Kidney capillary endothelial cell (primary cell): ENCODE results near the gene RBM39.
"Not testable (repeated sequence)": the region's sequence is repeated elsewhere in the genome, so short reads cannot be mapped to it uniquely, and the experiment has no call there.

Experiments
- DNase-seq: peaks from one replicate; pipeline ENCODE4 v3.0.0-alpha.2; 2018; ENCODE audit warnings: low spot score

The RBM39 gene

GRCh38 chr20:35756404-35756803, 14.3 kb upstream of the RBM39 start:
- DNase-seq, result no peak

GRCh38 chr20:35750611-35751010, 8.6 kb upstream of the RBM39 start:
- DNase-seq, result no peak

DNA sequence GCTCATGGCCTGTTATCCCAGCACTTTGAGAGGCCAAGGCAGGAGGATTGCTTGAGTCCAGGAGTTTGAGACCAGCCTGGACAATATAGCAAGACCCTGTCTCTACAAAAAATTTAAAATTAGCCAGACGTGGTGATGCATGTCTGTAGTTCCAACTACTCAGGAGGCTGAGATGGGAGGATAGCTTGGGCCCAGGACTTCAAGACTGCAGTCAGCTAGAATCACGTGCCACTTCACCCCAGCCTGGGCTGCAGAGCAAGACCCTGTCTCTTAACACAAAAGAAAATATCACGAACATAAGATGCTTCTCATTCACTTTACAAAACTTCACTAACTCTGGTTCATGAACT, 2.4 kb upstream of the RBM39 start:
- DNase-seq, result not testable (repeated sequence)

DNA sequence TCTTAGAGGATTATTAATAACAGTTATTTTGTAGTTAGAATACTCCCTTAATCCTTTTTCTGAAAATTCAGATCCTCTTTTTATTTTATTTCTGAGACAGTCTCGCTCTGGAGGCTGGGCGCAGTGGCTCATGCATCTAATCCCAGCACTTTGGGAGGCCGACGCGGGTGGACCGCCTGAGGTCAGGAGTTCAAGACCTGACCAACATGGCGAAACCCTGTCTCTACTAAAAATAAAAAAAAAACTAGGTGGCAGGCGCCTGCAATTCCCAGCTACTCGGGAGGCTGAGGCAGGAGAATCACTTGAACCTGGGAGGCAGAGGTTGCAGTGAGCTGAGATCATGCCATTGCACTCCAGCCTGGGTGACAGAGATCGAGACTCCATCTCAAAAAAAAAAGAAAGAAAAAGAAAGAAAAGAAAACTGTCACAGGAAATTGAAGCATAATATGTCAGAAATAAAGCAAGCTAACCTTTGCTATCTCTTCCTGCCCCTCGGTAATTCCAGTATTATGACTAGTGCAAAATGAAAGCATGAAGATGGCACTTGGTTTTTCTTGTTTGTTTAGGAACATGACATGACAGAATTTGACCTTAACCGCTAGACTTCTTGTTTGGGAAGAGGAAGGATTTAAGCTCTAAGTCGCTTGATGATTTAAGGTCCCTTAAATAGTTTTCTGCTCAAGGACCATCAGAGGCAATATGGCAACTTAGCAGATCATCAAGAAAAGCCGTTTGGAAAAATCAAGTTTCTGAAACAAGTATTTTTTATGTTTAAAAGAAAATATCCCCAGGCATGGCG, 1.8 kb upstream of the RBM39 start:
- no peak for DNase-seq

DNA sequence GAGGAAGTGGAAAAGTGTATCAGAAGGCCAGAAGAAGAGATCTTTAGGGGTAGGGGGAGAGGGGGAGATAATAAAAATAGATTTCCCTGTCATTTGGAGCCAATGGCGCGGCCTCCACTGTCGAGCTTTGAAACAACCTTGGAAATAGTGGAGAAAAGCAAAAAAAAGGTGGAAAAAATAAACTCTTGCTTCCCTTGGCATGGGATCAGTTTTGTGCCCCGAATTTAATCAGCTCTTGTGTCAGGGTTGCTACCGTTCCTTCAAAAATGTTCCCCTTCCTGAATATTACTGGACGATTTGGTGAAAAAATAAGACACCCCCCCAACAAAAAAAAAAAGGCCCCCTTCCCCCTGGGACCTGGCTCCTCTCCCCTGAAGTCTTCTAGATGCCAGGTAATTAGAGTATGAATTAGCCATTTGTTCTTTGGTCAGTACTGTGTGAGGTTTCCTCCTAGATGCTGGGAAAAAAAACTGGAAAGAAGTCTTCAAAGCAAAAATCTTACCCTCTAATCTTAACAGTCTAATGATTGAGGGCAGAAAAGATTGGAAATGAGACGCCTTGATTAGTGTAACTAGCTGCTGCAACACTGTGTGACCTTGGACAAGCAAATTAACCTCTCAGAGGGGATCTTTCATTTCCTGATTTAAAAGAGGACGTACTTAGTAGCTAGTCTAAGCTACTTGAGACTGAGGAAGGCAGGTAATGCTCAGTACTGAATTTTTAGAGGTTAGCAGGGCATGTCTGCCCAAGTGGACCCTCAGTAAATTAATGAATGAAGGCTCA, 872 bp upstream of the RBM39 start:
- peak; percentile 34 for DNase-seq

GRCh38 chr20:35739294-35740163, 2.5 kb downstream of the RBM39 start:
- DNase-seq, result peak; percentile 52

- no peak for DNase-seq
Observed at GRCh38 chr20:35738410-35739179, 3.5 kb downstream of the RBM39 start.

- DNase-seq, result no peak
Observed at GRCh38 chr20:35737865-35738333, 4.2 kb downstream of the RBM39 start.

GRCh38 chr20:35735826-35736470, 6.1 kb downstream of the RBM39 start:
- no peak for DNase-seq

GRCh38 chr20:35734777-35735649, 7.0 kb downstream of the RBM39 start:
- DNase-seq, result no peak

- no peak for DNase-seq
Observed at GRCh38 chr20:35734374-35734773, 7.7 kb downstream of the RBM39 start.

- no peak for DNase-seq
Observed at GRCh38 chr20:35732644-35732982, 9.4 kb downstream of the RBM39 start.

DNA sequence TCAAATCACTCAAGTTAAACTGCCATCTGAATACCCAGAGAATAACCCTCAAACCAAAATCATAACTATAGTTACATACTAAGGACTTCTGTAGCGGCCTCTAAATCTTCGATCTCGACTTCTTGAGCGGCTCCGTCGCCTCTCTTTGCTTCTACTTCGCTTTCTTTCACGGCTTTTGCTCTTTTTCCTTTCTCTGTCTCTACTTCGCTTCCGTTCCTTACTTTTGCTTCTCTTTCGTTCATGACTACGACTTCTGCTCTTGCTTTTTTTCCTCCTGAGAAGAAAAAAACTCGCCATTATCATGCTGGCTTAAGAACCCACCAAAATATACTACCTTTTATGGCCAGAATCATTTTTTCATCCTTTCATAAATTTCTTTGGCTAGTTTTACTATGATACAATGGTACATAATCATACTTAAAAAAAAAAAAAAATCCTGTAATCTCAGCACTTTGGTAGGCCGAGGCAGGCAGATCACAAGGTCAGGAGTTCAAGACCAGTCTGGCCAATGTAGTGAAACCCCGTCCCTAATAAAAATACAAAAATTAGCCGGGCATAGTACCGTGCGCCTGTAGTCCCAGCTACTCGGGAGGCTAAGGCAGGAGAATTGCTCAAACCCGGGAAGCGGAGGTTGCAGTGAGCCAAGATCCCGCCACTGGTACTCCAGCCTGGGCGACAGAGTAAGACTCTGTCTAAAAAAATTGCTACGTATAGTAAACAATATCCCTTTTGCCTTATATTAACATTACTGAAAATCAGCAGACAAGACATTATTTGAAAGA, 10.0 kb downstream of the RBM39 start:
- no peak for DNase-seq

GRCh38 chr20:35731469-35731788, 10.6 kb downstream of the RBM39 start:
- DNase-seq, result no peak

DNA sequence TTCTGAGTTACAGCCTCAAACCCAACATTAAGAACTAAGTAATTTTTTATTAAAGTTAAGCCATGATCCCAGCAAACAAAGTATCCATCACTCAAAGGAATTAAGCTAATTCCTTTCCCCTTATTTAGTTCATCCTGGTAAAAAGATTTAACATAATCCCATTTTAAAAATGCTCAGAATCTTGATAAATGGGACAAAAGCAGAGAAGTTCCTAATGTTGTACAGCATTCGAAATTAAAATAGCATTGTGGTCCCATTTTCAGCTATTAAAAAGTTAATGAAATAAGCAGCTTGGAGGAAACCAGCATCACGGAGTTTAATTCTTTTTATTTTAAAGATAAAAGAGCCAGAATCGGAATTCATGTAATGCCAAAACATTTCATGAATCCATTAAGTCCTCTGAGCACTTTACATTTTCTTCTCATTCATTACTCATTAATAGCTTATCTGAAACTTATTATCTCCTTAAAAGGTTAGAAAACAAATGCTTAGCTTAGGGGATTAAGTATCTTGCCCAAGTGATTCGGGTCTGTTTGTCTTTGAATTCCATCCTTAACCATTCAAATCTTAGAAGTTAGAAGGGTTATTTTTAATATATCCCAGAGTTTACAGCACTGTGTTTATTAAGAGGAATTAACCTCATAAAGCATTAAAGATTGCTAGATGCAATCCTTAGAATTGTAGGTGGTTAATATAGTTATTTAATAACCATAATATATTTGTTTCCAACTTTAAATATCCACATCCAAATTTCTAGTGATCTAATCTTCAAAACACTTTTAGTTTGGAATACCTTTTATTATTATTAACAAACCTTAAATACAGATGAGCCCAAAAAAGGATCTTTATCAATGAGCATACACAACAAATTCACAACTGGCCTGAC, 11.2 kb downstream of the RBM39 start:
- DNase-seq, result no peak

GRCh38 chr20:35729836-35730582, 12.1 kb downstream of the RBM39 start:
- no peak for DNase-seq

GRCh38 chr20:35729283-35729807, 12.7 kb downstream of the RBM39 start:
- DNase-seq, result no peak
